CD4-positive, CD25-positive, alpha-beta regulatory T cell (primary cell): ENCODE measurements around the gene SSBP4. TPM values are rescaled to one million over a fixed set of nuclear protein-coding genes. Genes with fewer than 3 reads are reported as not detected.

ENCODE experiments used
- ATAC-seq, 2 donors: fragments of 150-1000 bp; cut with Tn5 transposase; one replicate each; pipeline ENCODE4 v1.10.0; 2021; ENCODE audit warnings: low read depth in 2 of 2, moderate number of reproducible peaks in 2 of 2, moderate library complexity in 1 of 2
- DNase-seq, 3 donors: peaks; one replicate each; pipeline versions ENCODE4 v3.0.0 to v3.0.0-alpha.2; 2012 to 2022; ENCODE audit warnings: mixed read lengths in 1 of 3
- H3K27ac ChIP-seq: one replicate; pipeline ENCODE4 v1.7.0; 2013; ENCODE audit warnings: mild to moderate bottlenecking, low read length; ENCODE audit not compliant: insufficient read depth, poor library complexity, severe bottlenecking
- H3K27me3 ChIP-seq: one replicate; pipeline ENCODE4 v1.7.0; 2013; ENCODE audit warnings: low read length; ENCODE audit not compliant: control insufficient read depth, insufficient read depth
- H3K36me3 ChIP-seq: one replicate; pipeline ENCODE4 v1.7.0; 2013; ENCODE audit warnings: mild to moderate bottlenecking, low read length, moderate library complexity; ENCODE audit not compliant: control insufficient read depth, insufficient read depth
- H3K4me1 ChIP-seq: 2 replicates; pipeline ENCODE4 v1.7.0; 2013; ENCODE audit warnings: mild to moderate bottlenecking, low read length; ENCODE audit not compliant: insufficient read depth, control insufficient read depth, poor library complexity, severe bottlenecking
- H3K4me3 ChIP-seq: one replicate; pipeline ENCODE4 v1.7.0; 2013; ENCODE audit warnings: low read depth, mild to moderate bottlenecking, low read length, moderate library complexity
- H3K9me3 ChIP-seq, 2 experiments: 1 replicate in 1 of 2; 2 replicates in 1 of 2; pipeline ENCODE4 v1.7.0; 2013; ENCODE audit warnings: low read length in 2 of 2, mild to moderate bottlenecking in 1 of 2, moderate library complexity in 1 of 2; ENCODE audit not compliant: control insufficient read depth in 2 of 2
- H3K27ac Mint-ChIP-seq, 3 donors: one replicate each; pipeline ENCODE4 v1.8.0; 2020 to 2022; ENCODE audit warnings: mild to moderate bottlenecking in 3 of 3, mixed read lengths in 3 of 3, moderate library complexity in 2 of 3
- H3K27me3 Mint-ChIP-seq: one replicate; pipeline ENCODE4 v1.8.0; 2022; ENCODE audit warnings: mild to moderate bottlenecking, mixed read lengths
- H3K36me3 Mint-ChIP-seq: one replicate; pipeline ENCODE4 v1.8.0; 2020; ENCODE audit warnings: mixed read lengths
- H3K4me1 Mint-ChIP-seq, 4 donors: one replicate each; pipeline ENCODE4 v1.8.0; 2020 to 2022; ENCODE audit warnings: mixed read lengths in 4 of 4, mild to moderate bottlenecking in 1 of 4
- H3K4me3 Mint-ChIP-seq, 4 donors: one replicate each; pipeline ENCODE4 v1.8.0; 2020 to 2022; ENCODE audit warnings: mild to moderate bottlenecking in 4 of 4, mixed read lengths in 4 of 4, moderate library complexity in 3 of 4
- H3K9me3 Mint-ChIP-seq, 7 donors: one replicate each; pipeline ENCODE4 v1.8.0; 2020 to 2022; ENCODE audit warnings: mixed read lengths in 7 of 7, mild to moderate bottlenecking in 3 of 7, moderate library complexity in 2 of 7
- polyA plus RNA-seq, 4 donors: library from polyadenylated mRNA; unstranded; fragments of 300-500 nt; fragmentation: Illumina TruSeq; gene quantifications; one replicate each; pipeline ENCODE4 v1.2.3, GENCODE V29; 2021
- total RNA-seq: library from RNA; stranded (reverse); gene quantifications from one replicate; pipeline ENCODE4 v1.2.3, GENCODE V29; 2022

The SSBP4 gene
- total and polyA plus RNA-seq, 5 donors from 2014 or later = 47.3 to 97.9 (median 82.3) TPM

DNA sequence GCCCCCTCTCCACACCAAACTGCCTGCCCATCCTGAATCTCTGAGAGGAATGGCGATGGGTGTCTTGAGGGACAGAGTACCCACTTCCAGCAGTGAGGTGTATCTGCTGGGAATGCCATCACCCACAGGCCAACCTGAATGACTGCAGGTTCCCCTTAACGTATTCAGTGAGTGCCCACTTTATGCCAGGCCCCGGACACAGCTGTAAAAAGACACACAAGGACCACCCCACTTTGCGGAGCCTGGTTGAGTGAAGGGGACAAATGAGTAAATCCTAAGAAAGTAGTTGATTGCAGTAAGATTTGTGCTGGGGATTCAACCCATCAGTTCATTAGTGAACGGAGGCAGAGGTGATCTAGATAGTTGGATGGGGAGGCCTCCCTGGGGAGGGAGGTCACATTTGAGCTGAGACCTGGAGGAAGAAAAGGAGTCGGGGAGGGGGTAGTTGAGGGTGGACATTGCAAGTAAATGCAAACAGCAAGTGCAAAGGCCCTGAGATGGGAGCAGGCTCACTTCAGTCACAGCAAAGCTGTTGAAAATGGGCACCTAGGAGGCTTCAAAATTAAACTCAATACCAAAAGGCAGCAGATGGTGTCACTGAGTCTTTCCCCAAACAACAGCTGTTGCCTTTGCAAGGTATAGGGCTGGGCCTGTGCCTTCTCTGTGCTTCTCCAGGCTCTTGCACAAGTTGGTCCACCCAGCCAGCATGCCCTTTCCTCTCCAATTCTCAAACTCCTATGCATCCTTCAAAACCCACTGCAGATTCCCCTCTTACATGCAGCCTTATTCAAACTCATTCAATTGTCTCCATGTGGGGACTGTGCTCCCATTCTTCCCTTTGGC is 28.9 kb upstream of the SSBP4 start:
- Mint-ChIP-seq H3K4me3 (peak overlapping the region in 3 of 4 donors; percentile 6 to 42 (median 15)), H3K4me1 (peaks cover 0 to 14% (median 6%) of the 10 kb centered on the region in 4 donors), H3K27me3 (peaks cover 79% of the 10 kb centered on the region), H3K27ac (no peak overlapping the region), H3K9me3 (no peaks in the 10 kb centered on the region), H3K36me3 (no peaks in the 10 kb centered on the region)
- H3K27me3 ChIP-seq = peaks cover 10% of the 10 kb centered on the region
- no peak overlapping the region for H3K4me3 ChIP-seq
- H3K27ac ChIP-seq = no peak overlapping the region
- DNase-seq (no peak), ATAC-seq (no peak)
- H3K36me3 ChIP-seq = no peaks in the 10 kb centered on the region
- peaks cover 11% of the 10 kb centered on the region for H3K4me1 ChIP-seq
- H3K9me3 ChIP-seq = no peaks in the 10 kb centered on the region

- H3K36me3 ChIP-seq = no peaks in the 10 kb centered on the region
- H3K9me3 ChIP-seq = no peaks in the 10 kb centered on the region
- no peak for DNase-seq
- H3K27ac ChIP-seq = no peak overlapping the region
- H3K27me3 ChIP-seq = peaks cover 6% of the 10 kb centered on the region
- H3K4me3 ChIP-seq = no peak overlapping the region
- no peak for ATAC-seq
- Mint-ChIP-seq H3K27me3 (peaks cover 71% of the 10 kb centered on the region), H3K36me3 (no peaks in the 10 kb centered on the region), H3K4me3 (no peak overlapping the region), H3K4me1 (peaks cover 0 to 14% (median 6%) of the 10 kb centered on the region in 4 donors), H3K27ac (no peak overlapping the region), H3K9me3 (no peaks in the 10 kb centered on the region)
- peaks cover 11% of the 10 kb centered on the region for H3K4me1 ChIP-seq
Observed at GRCh38 chr19:18391509-18392075, 27.6 kb upstream of the SSBP4 start.

DNA sequence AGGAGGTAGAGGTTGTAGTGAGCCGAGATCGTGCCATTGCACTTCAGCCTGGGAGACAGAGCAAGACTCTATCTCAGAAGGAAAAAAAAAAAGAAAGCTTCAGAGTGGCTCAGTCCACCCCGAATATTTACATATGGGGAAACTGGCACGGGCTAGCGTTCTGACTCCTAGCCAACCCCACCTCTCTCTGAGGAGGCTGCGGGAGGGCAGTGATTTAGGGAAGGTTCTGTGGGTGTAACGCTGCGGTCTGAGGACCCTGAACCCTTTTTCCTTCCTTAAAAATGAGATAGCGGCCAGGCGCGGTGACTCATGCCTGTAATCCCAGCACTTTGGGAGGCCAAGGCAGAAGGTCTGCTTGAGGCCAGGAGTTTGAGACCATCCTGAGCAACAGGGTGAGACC is 26.8 kb upstream of the SSBP4 start:
- no peaks in the 10 kb centered on the region for H3K36me3 ChIP-seq
- no peak overlapping the region for H3K27ac ChIP-seq
- H3K27ac Mint-ChIP-seq = no peak overlapping the region
- ATAC-seq = no peak
- no peak overlapping the region for H3K4me3 ChIP-seq
- H3K9me3 Mint-ChIP-seq = no peaks in the 10 kb centered on the region
- no peaks in the 10 kb centered on the region for H3K36me3 Mint-ChIP-seq
- H3K27me3 Mint-ChIP-seq = peaks cover 68% of the 10 kb centered on the region
- no peak for DNase-seq
- peaks cover 1% of the 10 kb centered on the region for H3K27me3 ChIP-seq
- H3K9me3 ChIP-seq = no peaks in the 10 kb centered on the region
- H3K4me3 Mint-ChIP-seq = no peak overlapping the region
- H3K4me1 Mint-ChIP-seq = peaks cover 0 to 15% (median 6%) of the 10 kb centered on the region in 4 donors
- H3K4me1 ChIP-seq = peaks cover 16% of the 10 kb centered on the region

GRCh38 chr19:18392926-18393325 is 26.3 kb upstream of the SSBP4 start:
- Mint-ChIP-seq H3K4me3 (no peak overlapping the region), H3K27me3 (peaks cover 68% of the 10 kb centered on the region), H3K4me1 (peaks cover 0 to 15% (median 2%) of the 10 kb centered on the region in 4 donors), H3K27ac (no peak overlapping the region), H3K36me3 (no peaks in the 10 kb centered on the region), H3K9me3 (no peaks in the 10 kb centered on the region)
- H3K4me1 ChIP-seq = peaks cover 17% of the 10 kb centered on the region
- H3K4me3 ChIP-seq = no peak overlapping the region
- H3K36me3 ChIP-seq = no peaks in the 10 kb centered on the region
- H3K27ac ChIP-seq = no peak overlapping the region
- DNase-seq (no peak), ATAC-seq (no peak)
- H3K27me3 ChIP-seq = peaks cover 3% of the 10 kb centered on the region
- H3K9me3 ChIP-seq = no peaks in the 10 kb centered on the region

- Histone ChIP-seq H3K36me3 (no peaks in the 10 kb centered on the region), H3K4me1 (peaks cover 8% of the 10 kb centered on the region), H3K27me3 (peaks cover 4% of the 10 kb centered on the region), H3K27ac (no peak overlapping the region), H3K4me3 (no peak overlapping the region), H3K9me3 (no peaks in the 10 kb centered on the region)
- Mint-ChIP-seq H3K36me3 (no peaks in the 10 kb centered on the region), H3K27me3 (peaks cover 68% of the 10 kb centered on the region), H3K4me1 (peaks cover 0 to 10% (median 2%) of the 10 kb centered on the region in 4 donors), H3K9me3 (no peaks in the 10 kb centered on the region), H3K4me3 (no peak overlapping the region), H3K27ac (no peak overlapping the region)
- ATAC-seq (no peak), DNase-seq (no peak)
Observed at GRCh38 chr19:18393836-18394235, 25.4 kb upstream of the SSBP4 start.

GRCh38 chr19:18396471-18397241 is 22.5 kb upstream of the SSBP4 start:
- H3K36me3 Mint-ChIP-seq = no peaks in the 10 kb centered on the region
- no peak overlapping the region for H3K4me3 Mint-ChIP-seq
- no peak overlapping the region for H3K4me3 ChIP-seq
- H3K4me1 Mint-ChIP-seq = peaks cover 0 to 7% (median 3%) of the 10 kb centered on the region in 4 donors
- H3K9me3 ChIP-seq = no peaks in the 10 kb centered on the region
- peaks cover 4% of the 10 kb centered on the region for H3K27me3 ChIP-seq
- DNase-seq (no peak), ATAC-seq (no peak)
- H3K4me1 ChIP-seq = peaks cover 8% of the 10 kb centered on the region
- H3K27ac Mint-ChIP-seq = no peak overlapping the region
- no peaks in the 10 kb centered on the region for H3K36me3 ChIP-seq
- H3K27ac ChIP-seq = no peak overlapping the region
- H3K27me3 Mint-ChIP-seq = peaks cover 50% of the 10 kb centered on the region
- no peaks in the 10 kb centered on the region for H3K9me3 Mint-ChIP-seq

GRCh38 chr19:18397242-18398202 is 21.7 kb upstream of the SSBP4 start, which contains the start of gene LRRC25:
TSS of gene LRRC25 (minus strand) at chr19:18397622. CDS start at chr19:18396963, 659 bp downstream.
- Histone ChIP-seq H3K4me3 (no peak within 1 kb of the TSS), H3K4me1 (peaks cover 8% of the 10 kb centered on the region), H3K36me3 (no peaks in the 10 kb centered on the region), H3K27me3 (peaks cover 4% of the 10 kb centered on the region), H3K27ac (no peak within 1 kb of the TSS), H3K9me3 (no peaks in the 10 kb centered on the region)
- H3K27me3 Mint-ChIP-seq = peaks cover 48% of the 10 kb centered on the region
- H3K4me1 Mint-ChIP-seq = peaks cover 0 to 9% (median 4%) of the 10 kb centered on the region in 4 donors
- peak in 1 of 3 donors; percentile 38 for DNase-seq
- H3K36me3 Mint-ChIP-seq = no peaks in the 10 kb centered on the region
- peak; percentile 61 to 69 for ATAC-seq
- H3K27ac Mint-ChIP-seq = peak within 1 kb of the TSS in 1 of 3 donors; percentile 12
- H3K9me3 Mint-ChIP-seq = no peaks in the 10 kb centered on the region
- H3K4me3 Mint-ChIP-seq = no peak within 1 kb of the TSS
